GM19328 (cell line): ENCODE measurements around the gene PRKAG2.
A peak's percentile ranks its signal among the peaks of the same experiment; 100 is the strongest.

ENCODE experiments used
- ATAC-seq: cut with Tn5 transposase; IDR thresholded peaks from one replicate; pipeline ENCODE4 v1.9.1; 2021; ENCODE audit warnings: mild to moderate bottlenecking, moderate library complexity; ENCODE audit not compliant: unreplicated experiment

Gene PRKAG2

DNA sequence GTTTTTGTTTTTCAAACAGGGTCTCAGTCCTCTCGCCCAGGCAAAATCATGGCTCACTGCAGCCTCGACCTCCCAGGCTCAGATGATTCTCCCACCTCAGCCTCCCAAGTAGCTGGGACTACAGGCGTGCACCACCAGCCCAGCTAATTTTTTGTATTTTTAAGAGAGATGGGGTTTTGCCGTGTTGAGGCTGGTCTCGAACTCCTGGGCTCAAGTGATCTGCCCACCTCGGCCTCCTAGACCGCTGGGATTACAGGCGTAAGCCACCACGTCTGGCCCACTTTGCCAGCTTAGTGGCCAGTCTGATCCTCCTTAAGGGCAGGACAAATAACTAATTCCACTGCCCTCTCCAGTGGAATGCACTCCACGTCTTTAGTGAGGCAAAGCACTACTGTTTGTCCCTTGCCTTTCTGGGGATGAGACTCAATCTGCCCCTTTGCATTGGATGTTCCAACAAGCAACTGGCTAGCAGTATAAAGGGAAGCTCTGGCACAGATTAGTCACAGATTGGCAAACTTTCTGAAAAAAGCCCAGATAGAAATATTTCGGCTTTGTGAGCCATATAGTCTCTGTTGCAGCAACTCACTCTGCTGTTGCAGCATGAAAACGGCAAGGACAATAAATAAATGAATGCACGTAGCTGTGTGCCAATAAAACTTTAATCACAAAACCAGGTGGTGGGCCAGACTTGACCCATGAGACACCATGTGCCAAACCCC, 213.4 kb downstream of the PRKAG2 start:
- ATAC-seq, result no peak

DNA sequence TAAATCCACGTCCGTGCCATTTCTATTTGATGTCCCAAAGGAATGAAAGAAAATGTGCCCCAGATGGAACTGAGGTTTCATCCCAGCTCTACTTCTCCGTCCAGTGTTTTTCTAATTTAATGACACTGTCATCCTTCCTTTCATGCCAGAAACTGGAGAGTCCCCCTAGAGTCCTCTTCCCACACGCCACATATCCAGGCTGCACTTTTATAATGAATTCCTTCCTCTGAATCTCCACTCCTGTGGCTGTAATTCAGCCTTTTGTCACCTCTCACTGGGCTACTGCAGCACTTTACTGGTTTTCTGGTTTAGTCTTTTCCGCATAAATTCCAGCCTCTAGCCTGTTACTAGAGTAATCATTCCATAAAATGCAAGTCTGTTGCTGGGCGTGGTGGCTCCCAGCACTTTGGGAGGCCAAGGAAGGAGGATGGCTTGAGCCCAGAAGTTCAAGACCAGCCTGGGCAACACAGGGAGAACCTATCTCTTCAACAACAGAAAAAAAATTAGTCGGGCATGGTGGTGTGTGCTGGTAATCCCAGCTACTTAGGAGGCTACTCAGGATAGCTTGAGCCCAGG, 214.6 kb downstream of the PRKAG2 start:
- no peak for ATAC-seq

DNA sequence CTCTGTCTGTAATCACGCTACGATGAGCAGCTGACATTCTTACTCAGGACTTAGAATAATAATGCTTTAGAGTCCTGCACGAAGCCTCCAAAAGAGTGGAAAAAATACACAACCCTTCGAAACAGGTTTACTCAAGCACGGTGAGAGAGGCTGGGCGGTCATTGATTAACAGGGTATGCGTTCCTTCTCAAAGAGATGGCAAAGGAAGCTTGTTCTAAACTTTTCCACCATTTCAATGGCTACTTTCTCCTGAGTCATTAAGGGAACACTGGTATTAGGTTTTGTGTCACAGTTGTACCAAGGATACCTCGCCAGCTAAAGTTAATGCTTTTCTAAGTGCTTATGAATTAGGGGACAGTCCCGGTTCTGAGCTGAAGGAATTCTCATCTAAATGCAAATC, 215.3 kb downstream of the PRKAG2 start:
- ATAC-seq, result no peak

DNA sequence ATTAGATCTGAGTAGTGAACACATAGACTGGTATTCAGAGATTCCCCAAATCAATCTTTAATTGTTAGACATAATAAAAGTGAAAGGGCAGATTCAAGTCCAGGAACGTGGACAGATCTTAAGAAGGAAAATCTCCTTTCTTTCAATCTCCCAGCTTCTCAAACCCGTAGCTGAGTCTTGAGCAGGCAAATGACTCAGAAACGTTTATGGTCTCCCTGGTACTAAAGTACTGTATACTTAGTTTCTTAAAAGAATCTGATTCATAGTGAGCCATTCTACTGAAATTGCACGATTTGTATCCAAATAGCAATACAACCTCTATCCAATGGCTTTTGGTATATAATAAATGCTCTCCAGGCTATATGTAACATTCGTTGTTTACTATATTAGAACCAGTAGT, 216.8 kb downstream of the PRKAG2 start:
- ATAC-seq, result no peak

DNA sequence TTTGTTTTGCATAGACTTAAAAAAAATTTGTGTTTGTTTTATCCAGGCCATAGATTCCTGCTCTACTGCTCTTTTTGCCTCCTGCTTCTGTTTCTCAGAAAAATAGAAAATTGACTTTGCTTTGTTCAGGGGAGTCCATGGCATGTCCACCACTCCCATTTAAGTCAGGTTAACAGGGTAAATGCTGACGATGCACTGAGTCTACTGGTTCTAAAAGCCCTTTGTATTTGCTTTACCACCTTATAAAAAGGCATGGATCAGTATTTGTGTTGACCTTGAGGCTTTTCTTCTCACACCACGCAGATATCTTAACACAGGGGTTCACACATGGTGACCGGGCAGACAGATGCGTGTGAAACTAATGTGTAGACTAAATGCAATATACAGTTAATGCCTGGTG, 217.7 kb downstream of the PRKAG2 start:
- no peak for ATAC-seq

DNA sequence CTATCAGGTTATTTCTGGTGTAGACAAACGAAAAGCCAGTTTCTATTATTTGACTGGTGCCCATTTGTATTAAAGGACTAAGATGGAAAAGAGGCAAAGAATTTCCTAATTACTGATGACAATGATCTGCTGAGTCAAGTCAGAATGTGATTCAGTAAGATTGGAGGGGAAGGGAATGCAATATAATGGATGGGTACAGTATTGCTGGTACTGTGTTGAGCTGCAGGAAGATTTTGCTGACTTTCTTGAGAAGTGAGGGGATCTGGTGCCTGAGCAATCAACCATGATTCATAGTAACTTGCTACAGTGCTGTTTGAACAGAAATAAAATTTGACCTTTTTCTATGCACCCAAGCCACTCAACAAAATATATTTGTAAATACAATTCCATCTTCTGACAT, 218.1 kb downstream of the PRKAG2 start:
- no peak for ATAC-seq

DNA sequence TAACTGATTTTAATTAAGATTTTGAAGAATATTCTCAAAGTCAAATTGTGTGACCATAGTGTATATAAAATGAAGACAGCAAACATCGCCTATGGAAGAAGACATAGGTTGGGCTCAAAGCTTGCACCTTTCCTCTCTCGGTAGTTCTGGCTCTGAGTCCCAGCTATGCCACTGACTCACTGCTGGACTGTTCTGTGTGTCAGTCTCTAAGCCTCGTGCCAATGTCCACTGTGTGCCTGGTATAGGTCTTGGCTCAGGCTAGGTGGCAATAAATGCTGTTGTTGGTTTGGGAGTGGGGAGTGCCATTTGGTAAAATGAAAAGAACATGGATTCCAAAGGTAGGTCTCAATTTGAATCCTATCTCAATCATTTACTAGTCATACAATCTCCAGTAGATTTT, 219.7 kb downstream of the PRKAG2 start:
- no peak for ATAC-seq

DNA sequence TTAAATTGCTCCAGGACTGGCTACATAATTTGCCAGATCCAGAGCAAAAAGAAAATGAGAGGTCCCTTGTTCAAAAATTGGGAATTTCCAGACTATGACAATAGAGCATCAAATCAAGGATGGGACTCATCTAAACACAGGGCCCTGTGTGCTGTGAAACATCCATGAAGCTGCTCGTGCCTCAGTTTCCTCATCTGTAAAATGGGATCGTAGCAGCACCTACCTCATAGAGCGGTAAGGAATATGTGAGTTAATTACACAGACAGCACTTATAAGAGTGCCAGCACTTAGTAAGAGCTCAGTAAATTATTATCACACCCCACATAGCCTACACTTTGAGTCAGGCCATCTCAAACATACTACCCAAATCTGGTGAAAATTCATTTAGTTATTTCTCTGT, 221.4 kb downstream of the PRKAG2 start:
- no peak for ATAC-seq

DNA sequence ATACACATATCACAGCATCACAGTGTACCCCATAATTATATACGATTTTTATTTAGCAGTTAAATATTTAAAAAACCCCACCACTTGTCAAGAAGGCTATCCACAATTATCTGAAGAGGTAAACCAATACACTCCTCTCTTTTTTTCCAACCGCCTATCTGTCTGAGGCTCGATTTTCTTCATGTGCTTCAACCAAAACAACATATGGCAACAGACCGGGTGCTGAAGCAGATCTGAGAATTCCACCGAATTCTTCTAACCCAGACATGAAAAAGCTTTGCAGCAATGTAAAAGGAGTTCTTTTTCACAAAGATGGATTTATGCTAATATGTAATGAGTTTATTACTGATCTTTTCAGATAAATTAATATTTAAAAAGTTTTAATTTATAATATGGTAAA, 224.8 kb downstream of the PRKAG2 start:
- ATAC-seq, result no peak

DNA sequence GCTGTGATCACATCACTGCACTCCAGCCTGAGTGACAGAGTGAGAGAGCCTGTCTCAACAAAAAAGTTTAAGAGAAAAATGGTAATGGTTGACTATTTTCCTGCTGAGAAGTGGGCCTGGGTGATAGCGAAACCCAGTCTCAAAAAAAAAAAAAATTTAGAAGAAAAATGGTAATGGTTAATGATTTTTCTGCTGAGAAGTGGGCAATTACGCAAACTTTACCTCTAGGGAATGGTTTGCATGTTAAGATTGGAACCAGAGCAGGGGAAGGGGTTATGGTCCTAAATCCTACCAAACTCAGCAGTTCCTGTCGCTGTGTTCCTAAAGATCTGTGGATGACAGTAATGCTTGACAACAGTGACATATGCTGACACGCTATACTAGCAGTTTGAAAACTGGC, 226.8 kb downstream of the PRKAG2 start:
- no peak for ATAC-seq

DNA sequence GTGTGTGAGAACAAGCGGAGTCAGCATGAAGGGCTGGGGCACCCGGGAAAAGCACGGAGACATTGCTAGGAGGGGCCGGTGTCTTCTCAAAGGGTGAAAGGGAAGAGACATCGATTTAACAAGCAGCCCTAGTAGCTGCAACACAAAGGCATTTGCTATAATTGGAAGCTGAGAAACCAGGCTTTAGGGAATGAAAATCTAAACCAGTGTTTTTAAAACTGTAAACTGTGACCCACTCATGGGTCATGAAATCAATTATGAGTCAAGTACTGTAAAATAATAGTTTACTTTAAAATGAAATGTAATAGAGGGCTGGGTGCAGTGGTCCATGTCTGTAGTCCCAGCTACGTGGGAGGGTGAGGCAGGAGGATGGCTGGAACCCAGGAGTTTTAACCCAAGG, 228.5 kb downstream of the PRKAG2 start:
- no peak for ATAC-seq

DNA sequence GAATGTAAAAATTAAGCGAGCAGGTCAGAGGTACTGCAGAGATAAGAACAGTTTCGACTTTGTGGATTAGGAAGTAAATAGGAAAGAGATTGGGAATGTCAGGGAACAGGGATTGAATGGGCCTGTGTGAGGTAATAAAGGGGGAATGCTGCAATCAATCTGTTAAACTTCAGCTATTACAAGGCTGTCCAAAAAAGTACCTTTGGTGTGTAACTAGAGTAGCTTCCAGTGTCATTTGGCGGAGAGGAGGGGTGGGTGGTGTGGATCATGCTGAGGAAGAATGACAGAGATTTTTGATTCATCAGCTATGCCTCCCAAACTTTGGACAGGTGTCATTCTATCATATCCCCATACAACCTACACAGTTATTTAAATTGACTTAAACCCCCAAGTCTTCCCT, 229.0 kb downstream of the PRKAG2 start:
- ATAC-seq, result no peak

DNA sequence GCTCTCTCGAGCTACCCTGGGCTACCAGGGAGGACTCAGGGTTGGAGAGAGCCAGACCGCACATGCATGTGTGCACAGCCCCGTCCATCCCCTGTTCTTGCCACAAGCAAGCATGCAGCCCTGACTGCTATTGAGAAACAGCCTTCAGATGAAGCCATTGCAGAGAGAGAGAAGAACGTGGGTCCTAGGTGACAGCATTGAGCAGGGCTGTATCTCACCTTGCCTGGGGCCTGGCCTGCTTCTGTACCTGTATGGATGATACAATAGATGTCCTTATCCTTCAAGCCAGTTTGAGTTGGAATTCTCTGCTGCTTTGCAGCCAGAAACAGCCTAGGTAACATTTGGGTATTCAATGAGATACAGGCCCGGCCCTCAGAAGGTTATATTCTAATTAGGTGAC, 229.9 kb downstream of the PRKAG2 start:
- no peak for ATAC-seq

DNA sequence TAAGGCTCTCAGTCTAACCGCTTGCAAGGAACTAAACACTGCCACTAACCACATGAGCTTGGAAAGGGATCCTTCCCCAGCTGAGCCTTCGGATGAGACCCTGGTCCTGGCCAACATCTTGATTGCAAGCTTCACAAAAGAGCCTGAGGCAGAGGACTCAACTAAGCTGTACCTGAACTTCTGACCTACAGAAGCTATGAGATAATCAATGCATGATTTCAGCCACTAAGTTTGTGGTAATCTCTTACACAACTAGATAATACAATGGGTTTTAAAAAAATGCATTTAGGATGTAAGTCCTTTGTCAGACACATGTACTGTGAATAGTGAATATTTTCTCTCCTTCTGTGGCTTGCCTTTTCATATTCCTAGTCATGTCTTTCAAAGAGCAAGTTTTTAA, 231.6 kb downstream of the PRKAG2 start:
- no peak for ATAC-seq

DNA sequence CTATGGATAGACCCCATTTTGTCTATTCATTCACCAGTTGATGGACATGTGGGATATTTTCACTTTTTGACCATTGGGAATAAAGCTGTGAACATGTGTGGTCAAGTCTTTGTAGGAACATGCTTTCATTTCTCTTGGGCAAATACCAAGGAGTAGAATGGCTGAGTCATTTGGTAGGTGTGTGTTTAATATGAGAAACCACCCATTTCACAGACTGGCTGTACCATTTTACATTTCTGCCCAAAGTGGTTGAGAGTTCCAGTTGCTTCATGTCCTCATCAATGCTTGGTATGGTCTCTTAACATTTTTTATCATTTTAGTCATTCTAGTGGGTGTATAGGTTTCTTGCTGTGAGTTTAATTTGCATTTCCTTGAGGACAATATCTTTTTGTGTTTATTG, 232.4 kb downstream of the PRKAG2 start:
- ATAC-seq, result no peak

DNA sequence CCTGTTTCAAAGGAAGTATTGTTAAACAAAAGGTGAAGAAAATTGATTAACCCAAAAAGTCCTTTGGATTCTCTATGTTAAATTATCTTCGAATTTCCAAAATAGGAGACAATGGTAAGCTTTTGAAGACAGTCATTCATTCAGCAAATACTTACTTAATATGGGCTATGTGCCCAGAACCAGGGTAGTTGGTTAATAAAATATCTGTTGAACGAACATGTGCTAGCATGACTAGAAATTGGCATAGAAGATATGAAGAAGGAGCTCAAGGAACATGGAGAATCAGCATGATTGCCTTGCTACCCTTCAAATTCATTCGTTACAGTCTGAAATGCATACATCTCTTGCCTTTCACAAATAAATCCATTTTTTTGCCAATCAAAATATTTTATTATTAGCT, 234.2 kb downstream of the PRKAG2 start:
- no peak for ATAC-seq

DNA sequence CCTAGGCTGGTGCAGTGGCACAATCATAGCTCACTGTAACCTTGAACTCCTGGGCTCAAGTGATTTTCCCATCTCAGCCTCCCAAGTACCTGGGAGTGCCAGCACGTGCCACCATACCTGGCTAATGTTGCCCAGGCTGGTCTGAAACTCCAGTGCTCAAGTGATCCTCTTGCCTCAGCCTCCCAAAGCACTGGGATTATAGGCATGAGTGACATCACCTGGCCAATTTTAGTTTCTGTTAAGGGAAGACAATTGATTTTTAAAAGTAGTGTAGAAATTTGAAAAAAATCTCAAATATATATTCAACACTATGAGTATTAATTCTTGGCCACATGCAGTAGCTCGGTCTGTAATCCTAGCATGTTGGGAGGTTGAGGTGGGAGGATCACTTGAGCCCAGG, 235.3 kb downstream of the PRKAG2 start:
- ATAC-seq, result no peak

DNA sequence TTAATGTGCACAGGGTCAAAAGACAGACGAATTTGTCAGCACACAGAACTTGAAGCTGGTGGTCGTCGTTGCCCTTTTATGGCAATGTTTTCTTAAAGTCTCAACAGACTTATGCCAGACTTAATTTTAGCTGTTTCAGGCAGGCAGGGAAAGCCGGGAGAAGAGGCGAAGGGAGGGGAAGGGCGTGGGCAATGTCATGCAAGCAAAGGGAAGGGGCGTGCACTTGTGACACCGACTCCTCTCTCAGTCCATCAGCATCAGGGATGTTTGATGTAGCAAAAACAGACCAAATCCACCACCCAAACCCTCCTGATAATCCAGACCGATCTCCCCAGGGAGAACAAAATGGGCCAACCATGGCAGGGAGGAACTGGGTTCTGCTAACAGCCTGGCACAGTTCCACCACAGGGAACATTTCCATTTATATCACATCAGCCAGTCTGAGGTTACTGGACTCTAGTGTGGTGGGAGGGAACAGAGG, 239.1 kb downstream of the PRKAG2 start:
- ATAC-seq, result no peak

DNA sequence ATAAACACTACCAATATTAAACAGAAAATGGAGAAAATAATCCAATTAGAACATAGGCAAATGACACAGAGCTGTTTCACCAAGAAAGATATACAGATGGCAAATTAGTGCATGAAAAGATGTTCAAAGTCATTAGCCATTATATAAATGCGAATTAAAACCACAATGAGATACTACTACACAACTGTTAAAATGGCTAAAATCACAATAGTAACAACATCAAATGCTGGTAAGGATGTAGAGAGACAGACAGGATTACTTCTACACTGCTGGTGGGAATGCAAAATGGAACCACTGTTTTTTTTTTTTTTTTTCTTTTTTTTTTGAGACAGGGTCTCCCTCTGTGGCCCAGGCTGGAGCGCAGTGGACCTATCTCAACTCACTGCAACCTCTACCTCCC, 242.3 kb downstream of the PRKAG2 start:
- ATAC-seq, result no peak

DNA sequence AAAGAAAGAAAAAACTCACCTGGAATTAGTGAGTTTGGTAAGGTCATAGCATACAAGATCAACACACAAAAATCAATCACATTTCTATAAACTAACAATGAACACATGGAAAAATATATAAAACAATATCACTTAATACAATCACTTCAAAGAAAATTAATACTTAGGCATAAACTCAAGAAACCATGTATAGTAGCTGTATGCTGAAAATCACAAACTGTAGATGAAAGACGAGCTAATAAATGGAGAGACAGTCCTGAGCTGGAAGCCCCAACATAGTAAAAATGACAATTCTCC, 243.5 kb downstream of the PRKAG2 start:
- ATAC-seq, result no peak

DNA sequence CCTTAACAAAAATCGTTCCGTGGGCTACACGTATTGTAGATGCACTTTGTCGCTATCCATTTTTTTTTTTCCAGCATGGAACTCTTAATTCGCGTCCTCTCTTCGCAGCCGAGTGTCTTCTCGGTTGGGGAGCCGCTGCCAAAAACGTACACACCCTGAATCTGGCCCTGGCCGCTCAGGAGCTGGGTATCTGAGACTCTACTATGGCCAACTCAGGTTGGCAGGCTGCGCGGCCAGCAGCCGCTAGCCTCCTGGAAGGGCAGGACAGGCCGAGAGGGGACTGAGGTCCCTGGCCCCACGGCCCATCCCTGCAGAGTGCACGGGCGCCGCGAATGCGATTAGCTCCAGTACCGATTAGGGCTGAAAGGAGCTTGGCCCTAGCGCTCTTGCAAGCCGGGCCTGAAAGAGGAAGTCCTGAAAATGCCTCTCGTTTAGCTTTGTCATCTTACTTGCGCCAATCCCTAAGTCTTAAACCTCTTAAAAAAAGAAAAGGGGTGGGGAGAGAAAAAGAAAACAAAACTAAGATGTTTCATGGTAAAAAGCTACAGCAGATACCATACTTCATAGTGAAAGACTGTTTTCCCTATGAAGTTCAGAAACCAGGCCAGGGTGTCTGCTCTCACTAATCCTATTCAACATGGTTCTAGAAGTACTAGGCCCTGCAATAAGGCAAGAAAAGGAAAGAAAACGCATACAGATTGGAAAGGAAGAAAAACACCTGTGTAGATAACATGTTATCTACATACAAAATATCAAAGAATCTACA, 244.0 kb downstream of the PRKAG2 start:
- ATAC-seq, result peak; percentile 42

DNA sequence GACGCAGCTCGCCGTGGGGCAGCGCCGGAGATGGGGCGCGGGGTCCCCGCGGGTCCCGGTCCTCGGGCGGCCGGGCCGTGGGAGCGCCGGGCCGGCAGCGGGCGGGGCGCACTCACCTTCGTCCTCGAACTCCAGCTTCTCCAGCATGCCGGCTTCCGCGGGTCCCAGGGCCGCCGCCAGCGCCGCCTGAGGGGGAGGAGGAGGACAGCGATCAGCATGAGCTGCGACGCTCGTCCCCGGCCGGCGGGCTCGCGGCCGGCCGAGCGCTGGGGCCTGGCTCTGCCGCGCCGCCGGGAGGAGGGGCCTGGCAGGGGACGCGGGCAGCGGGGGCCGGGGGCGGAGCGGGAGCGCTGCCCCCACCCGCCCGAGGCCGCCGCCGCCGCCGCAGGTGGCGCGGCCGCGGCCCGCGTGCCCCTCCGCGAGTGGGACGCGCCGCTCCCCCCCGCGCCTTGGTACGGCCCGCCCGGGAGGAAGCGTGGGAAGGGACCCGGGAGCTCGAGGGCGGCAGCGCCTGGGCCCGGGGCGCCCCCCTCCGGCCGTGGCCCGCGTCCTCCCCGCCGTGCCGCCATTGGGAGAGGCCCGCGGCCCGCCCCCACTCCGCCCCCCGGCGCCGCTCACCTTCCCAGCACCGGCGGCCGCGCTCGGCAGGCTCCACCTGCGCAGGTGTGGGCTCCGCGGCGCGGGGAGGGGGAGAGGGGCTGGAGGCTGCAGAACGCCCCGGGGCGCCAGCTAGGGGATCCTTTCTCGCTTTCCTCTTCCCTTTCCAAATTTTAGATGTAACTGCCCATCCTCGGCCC, 244.8 kb downstream of the PRKAG2 start:
- peak; percentile 68 for ATAC-seq
